LHCN-M2 (cell line): Measurements from ENCODE around the gene PARD3B. TPM values are rescaled to one million over a fixed set of nuclear protein-coding genes. Genes with fewer than 3 reads are reported as not detected.
A peak's percentile ranks its signal among the peaks of the same experiment; 100 is the strongest.

Experiments
- DNase-seq: peaks from one replicate; pipeline ENCODE4 v3.0.0-alpha.2; 2012; ENCODE audit warnings: low read depth
- total RNA-seq: library from RNA; depleted of rRNA; stranded (reverse); fragments of >200 nt; gene quantifications from 2 replicates; pipeline ENCODE4 v1.2.3, GENCODE V29; 2014

The PARD3B gene
- total RNA-seq, 1 experiment from 2014 or later = 4.0 TPM

DNA sequence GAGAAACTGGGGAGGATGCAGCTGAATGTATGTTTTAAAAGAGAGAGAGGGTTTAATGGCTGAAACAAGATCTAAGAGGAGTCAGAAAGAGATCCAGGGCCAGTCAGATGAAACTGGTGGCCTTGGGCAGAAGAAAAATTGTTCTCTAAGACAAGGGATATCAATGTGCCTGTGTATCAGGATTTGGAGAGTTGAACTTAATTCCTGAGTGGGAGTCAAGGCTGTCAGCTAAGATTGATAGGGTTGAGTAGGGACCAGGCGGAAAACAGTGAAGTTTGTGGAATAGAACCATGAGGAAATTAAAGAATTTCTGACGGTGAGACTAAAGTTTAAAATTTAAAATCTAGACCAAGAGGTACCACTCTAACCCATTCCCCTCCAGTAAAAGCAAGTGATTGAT lies 199.2 kb downstream of the PARD3B start:
- DNase-seq = no peak

DNA sequence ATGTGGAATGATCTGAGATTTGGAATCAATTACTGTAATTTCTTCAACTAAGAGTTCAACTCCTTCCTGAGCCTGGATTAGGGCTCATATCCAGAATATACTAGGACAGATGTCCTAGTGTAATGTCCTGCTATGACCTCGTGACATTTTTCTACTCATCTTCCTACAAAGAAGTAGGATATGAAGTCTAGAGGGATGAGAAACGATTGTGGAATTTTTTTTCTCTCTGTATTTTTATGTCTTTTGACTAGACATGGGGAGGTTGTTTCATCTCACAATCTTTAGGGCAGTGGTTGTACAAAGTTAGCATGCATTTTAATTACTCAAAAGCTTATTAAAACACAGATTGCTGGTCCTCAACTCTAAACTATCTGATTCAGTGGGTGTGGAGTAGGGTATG lies 203.0 kb downstream of the PARD3B start:
- DNase-seq = peak; percentile 29

DNA sequence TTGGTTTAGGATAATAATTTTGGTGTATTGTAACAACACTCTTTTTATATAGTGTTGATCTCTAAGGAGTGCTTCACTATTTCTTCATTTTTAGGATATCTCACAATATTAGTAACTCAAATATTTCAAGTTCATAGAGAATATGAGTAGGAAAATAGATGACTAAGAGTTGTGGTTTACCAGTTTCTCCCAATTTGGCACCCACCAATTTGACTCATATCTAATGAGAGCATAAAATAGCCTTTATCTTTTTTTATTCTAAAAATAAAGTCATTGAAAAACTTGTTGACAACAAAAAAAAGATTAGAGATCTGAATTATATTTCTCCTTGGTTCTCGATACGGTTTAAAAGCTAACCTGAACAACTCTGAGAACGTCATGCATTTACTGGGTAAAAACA lies 204.0 kb downstream of the PARD3B start:
- DNase-seq = peak; percentile 83

DNA sequence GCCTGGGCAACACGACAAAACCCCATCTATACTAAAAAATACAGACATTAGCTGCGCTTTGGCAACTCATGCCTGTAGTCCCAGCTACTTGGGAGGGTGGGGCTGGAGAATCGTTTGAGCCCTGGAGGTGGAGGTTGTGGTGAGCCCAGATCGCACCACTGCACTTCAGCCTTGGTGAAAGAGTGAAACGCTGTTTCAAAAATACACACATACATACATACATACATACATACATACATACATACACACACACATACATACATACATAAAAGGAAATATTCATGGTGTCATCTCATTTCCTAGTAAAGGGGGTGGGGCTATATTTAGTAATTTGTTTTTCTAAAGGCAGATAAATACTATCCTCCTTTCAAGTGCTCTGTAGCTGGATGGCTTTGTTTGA lies 205.1 kb downstream of the PARD3B start:
- DNase-seq = no peak

DNA sequence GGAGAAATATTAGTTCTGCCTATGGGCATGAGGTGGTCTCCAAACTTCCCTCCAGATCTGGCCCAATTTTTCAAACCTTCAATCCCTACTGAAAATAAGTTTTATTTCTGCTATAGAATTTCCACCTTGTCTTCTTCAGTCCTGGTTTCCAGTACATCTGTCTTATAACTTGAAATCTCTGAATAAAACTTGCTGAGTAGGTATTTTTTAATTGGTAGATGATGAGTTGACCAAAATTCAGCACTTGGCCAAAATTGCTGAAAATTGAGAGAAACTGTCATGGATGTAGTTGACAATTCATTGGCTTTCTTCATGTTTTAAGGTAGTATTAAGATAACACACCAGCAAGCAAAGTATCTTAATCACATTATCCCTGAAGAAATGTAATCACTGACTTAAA lies 206.2 kb downstream of the PARD3B start:
- no peak for DNase-seq

DNA sequence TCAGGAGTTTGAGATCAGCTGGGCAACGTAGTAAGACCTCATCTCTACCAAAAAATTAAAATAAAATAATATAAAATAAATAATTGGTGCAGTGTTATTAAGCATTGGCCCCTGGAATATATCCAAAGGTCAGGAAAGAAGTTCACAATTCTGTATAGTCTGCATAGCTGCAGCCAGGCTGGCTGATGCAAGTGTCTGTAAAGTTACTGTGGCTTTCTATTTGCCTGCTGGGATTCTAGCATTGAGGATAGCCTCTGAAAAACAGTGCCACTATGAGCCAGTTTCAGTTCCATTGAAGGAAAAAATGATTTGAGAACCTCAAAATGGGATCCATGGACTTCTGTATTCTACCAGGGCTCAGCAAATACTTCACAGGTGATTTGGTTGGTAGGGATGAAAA lies 208.6 kb downstream of the PARD3B start:
- DNase-seq = no peak

DNA sequence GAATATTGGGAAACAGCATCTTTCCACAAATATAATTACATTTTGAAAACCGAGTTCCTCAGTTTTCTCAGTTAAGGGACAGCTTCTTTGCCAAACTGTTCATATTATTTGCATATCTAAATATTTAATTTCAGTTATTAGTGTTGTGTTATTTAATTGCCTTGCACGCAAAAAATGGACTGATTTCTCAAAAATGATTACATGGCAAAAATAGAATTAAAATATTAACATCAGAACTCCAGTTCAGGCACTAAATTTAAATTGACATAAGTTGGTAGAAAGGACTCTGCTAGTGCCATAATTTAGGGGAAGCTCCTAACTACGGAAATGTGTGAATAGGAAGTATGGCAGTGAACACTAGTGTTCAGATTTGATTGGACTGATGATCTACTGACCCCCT lies 209.6 kb downstream of the PARD3B start:
- no peak for DNase-seq

DNA sequence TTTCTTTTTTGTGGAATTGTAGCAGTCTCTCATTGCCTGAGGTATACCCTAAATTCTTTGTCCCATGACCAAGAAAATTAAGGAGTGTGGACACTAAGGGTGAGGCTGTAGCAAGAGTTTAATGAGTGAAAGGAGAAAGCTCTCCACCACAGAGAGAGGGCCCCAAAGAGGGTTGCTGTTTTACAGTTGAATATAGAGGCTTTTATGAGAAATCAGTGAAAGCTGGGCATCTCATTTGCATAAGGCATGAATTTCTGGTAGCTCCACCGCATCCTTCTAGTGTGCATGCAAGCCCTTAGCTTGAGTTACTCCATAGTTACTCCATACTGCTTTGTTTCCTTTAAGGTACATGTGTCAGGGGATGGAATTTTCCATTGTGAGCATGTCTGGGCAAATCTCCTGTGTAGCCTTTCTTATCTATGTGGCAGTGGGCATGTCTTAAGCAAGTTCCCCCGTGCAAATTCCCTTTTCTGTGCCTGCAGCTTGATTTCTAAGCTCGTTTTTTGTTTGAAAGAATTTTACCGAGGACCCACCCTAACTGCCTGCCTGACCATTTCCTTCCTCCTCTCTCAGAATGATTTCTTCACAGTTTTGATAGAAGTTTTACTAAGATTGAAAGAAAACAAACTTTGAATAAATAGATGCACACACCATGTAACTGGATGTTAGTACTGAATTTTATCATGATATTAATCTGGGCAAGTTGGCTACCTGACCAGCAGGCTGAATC lies 218.9 kb downstream of the PARD3B start:
- DNase-seq = no peak

DNA sequence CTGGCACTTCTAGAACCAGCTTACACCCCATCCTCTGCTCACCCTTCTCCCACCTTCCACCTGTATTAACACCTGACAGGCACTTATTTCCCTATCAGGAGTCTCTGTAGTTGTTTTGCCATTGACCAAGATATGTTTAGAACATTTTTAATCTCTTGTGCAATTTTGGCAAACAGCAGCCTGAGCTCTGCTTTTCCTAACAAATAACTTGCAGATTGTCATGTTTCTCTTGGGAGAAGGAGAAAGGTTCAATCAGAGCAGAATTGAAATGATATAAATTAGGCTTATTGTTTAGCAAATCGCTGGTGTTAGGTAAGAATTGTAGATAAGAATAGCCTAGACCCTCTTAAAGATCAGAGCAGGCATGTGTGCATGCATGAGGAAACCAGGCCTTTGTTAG lies 225.5 kb downstream of the PARD3B start:
- DNase-seq = no peak

DNA sequence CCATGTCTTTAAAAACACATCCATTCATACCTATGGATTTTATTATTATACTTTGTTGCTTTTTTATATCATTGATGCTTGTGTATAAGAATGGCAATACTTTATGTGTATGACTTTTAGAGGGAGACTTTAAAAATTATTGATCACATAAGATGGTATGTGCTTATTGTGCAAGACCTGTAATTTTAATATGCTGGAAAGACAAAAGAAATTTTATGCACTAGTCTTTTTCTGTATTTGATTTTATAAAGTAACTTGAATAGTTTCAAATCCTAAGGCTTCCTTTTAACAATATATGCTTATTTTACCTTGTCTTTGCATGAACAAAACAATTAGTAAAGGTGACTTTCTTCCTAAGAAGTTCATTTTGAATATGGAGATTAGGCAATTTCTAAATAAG lies 226.4 kb downstream of the PARD3B start:
- no peak for DNase-seq

DNA sequence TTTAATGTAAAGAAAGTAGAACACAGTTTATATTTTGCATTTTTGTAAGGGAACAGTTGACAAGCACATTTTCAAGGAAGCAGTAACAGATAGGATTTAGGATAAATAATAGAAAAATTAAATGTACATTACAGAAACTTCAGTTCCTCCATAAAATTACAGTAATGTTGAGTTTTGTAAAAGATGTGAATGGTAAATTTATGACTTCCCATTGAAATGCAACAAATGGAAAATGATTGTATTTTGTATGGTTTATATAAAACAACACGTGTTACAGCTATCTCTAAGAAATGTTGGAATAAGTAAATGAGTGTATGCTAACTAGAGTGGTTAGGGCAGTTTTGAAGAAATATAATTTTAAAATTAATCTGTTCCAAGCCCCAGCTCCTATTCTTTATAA lies 227.3 kb downstream of the PARD3B start:
- DNase-seq = no peak

DNA sequence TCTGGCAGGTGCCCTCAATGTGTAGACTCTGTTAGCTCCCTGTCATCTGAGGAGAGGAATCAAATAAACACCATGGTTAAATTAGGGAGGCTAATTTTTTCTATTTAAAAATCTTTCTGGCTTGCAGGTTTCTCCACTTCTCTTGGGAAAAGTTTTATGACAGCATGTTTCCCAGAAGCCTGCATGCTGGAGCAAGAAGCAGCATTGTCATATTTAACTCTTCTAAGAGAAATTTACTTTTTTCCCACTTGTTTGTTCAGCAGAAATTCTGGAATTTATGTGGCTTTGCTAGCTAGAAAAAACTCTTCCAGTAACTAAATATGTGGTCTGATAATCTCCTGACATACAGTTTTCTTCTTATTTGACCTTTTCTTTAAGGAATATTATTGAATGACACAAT lies 230.5 kb downstream of the PARD3B start:
- DNase-seq = no peak

DNA sequence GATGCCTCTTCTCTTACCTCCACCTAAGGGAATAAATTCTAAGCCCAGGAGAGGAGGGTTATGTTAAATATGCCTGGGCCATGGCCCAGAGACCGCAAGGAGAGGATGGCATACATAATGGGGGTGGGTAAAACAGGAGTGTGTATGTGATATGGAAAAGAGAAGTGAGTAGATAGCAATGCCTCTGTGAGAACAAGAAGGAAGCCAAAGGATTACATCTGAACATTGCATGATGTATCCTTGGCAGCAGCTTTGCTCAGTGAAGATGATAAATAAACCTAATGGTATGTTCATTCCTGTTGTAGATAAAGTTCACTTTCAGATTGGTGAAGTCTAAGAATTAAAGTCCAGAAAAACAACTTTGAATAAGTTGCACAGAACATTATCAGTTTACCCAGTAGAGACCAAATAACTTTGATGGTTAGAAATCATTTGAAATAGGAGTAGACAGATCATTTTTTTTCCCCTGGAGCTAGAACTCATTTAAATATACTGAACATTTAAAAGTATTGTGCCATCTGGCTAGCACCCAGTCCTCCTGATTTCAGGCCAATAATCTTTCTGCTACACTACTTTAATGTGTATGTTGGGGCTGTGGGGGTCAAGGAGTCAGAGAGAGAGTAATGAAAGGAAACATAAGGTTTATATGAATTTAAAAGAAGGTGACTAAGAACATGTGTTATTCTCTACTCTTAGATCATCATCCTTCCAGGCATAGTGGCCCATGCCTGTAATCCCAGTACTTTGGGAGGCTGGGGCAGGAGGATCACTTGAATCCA lies 231.7 kb downstream of the PARD3B start:
- DNase-seq = no peak

DNA sequence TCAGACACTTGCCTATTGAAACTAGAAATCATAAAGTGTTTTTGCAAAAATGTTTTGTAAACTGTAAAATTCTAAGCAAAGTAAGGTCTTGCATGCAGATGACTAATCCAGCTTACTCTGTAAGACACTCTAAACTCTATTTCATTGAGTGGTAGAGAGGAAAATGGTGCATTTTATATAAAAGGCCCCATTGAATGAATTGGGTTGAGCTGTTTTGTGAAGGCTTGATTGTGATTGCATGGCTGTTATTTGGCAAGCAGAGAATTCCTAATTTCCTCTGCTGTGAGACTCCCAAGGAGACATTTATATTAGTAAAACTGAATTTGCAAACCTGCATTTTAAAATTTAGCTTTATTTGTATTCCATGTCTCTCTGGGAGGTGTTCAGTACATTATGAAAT lies 234.5 kb downstream of the PARD3B start:
- DNase-seq = no peak

DNA sequence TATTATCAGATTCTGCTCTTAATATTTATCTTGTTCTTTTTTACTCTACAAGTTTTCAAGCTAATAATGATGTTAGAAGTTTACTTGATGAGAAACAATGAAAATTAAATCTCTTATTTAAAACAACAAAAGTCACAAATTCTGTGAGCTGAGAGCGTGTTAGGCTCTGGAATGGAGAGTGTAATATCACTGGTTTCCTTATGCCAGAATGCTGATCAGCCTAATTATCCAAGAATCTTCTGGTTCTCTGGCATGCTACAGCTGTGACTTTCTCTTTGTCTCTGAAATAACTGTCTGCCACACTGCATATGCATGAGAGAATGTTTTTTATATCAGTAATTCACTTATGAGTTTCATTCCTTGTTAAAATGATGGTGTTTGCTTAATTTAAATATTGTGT lies 236.7 kb downstream of the PARD3B start:
- no peak for DNase-seq

DNA sequence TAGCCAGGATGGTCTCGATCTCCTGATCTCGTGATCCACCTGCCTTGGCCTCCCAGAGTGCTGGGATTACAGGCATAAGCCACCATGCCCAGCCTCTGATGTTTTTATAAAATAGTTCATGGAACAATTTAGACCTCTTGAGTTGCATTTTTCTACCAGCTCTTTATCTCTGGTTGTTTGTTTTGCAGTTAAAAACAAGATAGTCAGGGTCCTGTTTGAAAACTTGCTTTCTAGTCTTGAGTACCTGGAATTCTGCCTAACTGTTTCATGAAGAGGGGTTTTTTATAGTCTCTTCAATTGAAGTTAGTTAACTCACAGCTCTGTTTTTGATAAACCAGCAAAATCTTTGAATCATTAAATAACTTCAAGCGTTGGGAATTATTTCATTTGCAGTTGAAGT lies 244.8 kb downstream of the PARD3B start:
- DNase-seq = no peak

DNA sequence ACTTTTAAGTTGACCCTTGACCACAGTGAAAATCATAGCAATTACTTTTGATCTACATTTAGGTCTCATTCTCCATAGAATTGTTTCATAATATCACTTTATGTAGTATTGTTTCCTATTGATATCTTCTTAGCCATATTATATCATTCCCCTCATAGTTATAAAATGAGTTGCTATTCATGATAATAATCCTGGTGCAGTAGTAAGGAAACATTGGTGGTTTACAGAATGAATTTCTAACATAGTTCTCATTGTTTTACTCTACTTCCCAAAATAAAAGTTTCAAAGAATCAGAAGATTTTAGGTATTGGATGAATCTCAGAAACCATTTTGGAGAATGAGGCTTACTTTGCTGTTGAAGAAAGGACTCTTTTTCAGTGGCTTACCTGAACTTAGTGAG lies 246.0 kb downstream of the PARD3B start:
- no peak for DNase-seq

DNA sequence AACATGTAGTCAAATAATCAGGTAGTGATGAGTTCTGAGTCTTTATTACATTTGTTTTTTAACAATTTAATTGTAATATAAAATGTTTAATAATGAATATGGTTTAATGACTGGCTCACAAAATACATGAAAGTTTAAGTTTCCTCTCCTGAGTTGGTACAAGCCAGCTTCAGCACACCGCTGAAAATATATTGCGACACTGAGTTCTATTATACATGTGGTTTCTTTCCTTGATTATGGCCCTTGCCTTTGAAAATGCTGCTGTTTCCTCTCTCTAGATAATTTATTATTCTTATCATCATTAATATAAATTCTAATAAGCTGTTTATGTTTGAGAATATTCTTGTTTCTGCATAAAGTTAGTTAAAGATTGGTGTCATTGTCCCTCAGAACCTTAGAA lies 249.3 kb downstream of the PARD3B start:
- DNase-seq = no peak

DNA sequence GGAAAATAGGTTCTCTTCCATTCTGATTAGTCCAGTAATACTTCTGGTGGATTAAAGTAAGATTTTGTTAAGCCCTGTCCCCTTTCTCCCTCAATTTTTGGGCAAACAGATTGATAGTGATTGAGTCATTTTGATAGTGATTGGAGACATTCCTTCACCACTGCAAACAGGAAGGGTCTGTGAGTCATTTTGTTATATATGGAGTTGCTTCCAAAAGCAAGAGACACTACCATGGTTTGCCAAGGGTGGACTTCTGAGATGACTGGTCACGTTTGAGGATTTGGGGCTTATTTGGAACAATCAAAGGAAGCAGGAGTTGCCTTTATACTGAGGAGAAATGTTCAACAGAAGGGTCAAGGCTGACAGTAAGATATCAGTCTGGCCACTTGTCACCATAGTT lies 249.9 kb downstream of the PARD3B start:
- peak; percentile 43 for DNase-seq

DNA sequence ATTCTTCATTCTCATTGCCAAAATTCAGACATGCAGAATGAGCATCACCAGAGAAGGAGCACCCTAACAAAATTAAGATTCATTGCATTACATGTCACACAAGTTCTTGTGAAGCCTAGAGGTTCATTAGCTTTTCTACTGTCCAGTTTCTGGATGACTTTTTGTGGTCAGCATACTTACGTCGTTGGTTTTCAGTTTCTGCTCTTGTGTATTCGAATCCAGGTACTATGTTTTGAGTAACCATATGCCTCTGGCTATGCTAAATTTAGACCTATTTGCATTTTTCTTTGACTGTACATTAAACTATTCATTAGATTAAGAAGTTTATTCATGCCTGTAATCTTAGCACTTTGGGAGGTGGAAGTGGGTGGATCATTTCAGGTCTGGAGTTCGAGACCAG lies 251.3 kb downstream of the PARD3B start:
- no peak for DNase-seq

DNA sequence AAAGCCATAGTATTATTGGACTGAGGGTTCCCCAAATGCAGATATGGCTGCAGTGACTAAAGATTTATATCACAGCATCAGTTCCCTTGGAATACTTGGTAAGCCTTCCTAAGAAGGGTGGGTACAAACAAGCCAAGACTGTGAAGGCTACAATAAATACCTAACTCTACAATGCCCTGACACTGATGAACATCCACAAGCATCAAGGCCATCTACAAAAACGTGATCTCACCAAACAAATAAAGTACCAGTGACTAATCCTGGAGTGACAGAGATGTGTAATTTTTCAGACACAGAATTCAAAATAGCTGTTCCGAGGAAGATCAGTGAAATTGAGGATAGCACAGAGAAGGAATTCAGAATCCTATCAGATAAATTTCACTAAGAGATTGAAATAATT lies 254.5 kb downstream of the PARD3B start:
- DNase-seq = no peak

DNA sequence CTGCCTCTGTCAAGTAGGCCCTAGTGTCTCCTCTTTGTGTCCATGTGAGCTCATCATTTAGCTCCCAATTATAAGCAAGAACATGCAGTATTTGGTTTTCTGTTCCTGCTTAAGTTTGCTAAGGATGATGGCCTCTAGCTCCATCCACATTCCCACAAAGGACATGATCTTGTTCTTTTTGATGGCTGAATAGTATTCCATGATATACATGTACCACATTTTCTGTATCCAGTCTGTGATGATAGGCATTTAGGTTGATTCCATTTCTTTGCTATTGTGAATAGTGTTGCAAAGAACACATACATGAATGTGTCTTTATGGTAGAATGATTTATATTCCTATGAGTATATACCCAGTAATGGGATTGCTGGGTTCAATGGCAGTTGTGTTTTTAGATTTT lies 263.2 kb downstream of the PARD3B start:
- DNase-seq = no peak

DNA sequence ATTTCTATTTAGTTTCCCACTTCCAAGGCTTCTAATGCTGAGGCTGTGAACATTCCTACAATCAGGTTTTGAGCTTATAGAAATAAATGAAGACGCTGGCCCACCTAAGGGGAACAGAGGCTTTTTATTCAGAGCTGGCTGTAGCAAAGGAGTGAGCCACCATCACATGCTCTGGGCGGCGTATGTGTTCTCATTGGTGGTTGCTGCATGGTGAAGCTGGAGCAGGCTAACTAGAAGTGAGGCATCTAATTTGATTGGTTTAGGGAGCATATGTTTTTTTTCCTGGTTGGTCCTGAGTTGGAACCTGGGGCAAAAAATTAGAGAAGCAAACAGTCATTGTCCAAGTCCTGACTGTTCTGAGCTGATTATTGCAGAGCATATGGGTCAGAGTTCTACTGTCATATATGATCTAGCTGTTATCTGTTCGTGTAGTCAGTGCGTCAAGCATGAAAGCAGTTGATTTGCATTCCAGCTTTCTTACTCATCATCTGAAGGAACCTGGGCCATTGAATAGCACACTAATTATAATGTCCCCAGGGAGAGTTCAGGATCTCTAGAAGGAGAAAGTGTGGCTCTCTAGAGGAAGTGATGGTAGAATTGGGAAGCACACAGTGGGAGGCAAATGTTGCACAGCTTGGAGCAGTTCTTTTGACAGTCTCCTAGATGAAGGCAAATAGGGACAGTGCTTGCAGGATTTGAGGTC lies 279.6 kb downstream of the PARD3B start:
- DNase-seq = no peak
